HG02981 (cell line): ENCODE data around the gene GDI1.
"Not testable (repeated sequence)": the region's sequence is repeated elsewhere in the genome, so short reads cannot be mapped to it uniquely, and the experiment has no call there.

Experiments used
- ATAC-seq: cut with Tn5 transposase; IDR thresholded peaks from one replicate; pipeline ENCODE4 v1.9.1; 2021; ENCODE audit warnings: mild to moderate bottlenecking, moderate library complexity; ENCODE audit not compliant: unreplicated experiment

GDI1 gene

DNA sequence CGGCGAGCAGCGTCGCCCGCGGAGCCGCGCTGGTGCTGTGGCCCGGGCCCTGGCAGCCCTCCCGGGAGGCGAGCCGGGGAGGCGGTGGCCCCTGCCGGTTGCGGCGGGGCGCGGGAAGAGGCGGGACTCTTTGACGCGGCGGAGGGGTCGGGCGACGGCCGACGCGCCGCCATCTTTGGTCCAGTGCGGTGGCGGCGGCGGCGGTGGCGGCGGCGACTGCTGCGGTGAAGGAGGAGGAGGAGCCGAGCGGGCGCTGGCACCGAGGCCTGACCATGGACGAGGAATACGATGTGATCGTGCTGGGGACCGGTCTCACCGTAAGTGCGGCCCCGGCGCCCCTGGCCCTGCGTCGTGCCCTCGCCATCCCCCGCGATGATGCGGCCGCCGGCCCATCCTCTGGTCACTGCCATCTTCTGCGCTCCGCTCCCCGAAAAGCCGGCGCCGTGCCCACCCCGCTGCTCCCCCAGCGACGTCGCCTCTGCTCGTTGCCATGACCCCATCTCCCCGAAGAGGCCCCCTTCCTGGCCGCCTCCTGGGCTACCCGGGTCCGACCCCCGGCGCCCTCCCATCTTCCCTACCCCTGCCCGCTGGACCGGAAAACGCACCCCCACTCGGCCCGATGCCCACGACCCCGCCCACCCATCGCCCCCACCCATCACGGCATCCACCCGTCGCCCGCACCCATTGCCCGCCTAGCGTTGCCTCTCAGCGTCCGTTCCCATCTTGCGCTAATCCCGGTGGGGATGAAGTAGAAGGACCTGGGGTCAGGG is at the start of gene GDI1:
Gene GDI1 (plus strand): TSS at position 172 of the 770 bp plus-strand sequence. CDS start 101 bp downstream, at position 273.
- ATAC-seq = no peak

DNA sequence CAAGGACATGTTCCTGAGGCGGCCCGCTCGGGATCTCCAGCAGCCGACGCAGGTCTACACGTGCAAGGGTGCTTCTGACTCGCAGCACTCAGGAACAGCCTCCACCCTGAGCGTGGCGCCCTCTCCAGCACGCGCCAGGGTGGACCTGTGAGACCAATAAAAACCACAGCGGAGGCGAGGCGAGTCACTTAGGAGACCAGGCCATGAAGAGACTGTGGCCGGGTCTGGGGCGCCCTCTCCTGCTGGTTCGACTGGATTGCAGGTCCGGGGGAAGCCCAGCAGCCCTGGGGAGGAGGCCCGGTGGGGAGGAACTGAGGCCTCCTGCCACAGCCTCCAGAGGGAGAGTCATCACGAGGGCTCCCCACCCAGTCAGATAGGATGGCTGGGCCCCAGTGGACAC is 48.9 kb upstream of the GDI1 start:
- ATAC-seq = not testable (repeated sequence)

DNA sequence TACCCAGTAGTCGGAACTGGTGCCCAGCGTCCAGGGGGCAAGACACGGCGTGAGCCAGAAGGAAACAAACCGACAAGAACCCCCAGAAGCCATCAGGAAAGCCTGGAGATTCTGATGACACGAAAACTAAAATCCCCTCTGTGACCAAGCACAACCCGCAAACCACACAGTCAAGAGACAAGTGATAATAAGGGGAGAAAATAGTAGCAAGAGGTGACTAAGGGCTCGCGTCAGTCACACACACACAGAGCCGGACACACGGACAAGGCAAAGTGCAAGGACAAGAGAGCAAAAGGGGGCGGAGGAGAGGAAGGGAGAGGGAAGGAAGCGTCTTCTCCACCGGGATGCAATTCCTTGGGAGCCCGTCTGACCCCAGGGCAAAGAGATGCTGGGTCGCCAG is 48.3 kb upstream of the GDI1 start:
- ATAC-seq = not testable (repeated sequence)

DNA sequence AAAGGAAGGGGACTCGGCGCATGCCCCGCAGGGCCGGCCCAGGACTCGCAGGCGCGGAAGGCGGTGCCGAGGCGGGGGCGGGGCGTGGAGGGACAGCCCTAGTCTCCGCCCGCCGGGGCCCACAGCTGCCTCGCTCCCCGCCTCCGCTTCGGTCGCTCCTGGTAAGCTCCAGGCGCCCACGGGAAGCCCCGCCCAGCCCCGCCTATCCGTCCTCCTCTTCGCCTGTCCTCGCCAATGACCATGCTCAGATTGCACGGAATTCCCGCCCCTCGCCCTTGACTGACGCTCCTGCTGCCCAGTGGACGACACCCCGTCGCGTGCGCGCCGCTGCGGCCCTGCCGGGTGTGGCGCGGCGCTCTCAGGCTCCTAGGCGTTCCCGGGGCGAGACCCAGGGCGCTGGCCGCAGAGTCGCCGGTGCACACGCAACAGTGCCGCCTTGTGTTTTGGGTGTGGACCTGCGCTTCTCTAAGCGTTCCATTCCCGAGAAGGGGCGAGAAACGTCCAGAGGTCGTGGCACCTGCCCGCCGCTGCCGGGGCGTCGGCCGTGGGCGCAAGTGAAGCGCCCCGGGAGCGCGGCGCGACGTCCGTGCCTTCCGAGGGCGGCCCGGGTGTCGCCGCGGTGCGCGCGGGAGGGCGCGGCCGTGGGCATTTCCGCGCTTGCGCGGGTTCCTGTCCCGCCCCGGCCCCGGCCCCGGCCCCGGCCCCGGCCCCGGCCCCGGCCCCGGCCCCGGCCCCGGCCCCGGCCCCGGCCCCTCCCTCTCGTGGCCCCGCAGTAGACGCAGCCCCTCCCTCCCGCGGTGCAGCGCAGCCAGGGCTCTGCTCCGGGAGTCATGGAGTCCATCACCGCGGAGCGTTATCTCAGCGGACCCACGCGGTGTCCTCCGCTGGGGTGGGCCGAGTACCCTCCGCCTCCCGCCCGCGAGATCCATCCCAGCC is 46.9 kb upstream of the GDI1 start:
- peak; percentile 65 for ATAC-seq

DNA sequence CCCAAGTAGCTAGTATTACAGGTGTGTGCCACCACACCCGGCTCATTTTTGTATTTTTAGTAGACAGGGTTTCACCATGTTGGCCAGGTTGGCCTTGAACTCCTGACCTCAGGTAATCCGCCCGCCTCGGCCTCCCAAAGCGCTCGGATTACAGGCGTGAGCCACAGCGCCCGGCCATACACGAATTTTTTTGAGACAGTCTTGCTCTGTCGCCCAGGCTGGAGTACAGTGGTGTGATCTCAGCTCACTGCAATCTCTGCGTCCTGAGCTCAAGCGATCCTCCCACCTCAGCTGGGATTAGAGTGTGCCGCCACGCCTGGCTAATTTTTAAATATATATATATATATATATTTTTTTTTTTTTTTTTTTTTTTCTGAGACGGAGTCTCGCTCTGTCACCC is 40.6 kb upstream of the GDI1 start:
- ATAC-seq = not testable (repeated sequence)

DNA sequence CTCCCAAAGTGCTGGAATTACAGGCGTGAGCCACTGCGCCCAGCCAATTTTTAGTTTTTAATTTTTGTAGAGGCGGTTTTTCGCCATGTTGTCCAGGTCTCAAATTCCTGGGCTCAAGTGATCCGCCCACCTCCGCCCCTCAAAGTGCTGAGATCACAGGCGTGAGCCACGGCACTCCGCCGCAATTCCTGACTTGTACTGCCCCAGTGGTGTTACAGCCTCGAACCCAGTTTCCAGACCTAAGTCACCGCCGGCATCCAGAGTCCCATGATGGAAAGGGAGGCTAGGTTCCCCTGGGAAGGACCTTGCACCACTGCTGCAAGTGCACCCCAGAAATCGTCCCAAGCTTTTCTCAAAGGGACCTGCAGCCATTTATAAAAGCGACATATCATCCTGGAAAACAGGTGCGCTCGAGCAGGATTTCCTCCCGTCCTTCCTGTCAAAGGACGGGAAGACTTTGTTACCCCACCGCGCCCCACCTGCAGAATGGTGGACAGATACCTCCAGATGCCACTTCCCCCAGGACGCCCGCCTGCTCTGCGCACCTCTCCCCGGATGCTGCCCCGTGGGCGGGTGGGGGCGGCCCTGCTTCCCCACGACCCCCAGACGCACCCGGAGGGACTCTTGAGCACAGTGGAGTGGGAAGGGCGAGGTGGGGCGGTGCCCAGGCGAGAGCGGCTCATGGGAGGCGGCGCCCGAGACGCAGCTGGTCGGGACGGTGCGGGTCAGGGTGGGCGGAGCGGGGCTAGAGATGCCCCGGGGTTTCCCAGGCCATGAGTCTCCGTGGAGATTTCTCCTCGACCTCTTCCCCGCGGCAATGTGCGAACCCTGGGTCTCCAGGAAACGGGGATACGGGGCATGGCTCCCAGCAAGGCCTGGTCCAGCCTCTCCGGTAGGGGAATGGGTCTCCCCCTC is 39.7 kb upstream of the GDI1 start:
- ATAC-seq = peak; percentile 54

DNA sequence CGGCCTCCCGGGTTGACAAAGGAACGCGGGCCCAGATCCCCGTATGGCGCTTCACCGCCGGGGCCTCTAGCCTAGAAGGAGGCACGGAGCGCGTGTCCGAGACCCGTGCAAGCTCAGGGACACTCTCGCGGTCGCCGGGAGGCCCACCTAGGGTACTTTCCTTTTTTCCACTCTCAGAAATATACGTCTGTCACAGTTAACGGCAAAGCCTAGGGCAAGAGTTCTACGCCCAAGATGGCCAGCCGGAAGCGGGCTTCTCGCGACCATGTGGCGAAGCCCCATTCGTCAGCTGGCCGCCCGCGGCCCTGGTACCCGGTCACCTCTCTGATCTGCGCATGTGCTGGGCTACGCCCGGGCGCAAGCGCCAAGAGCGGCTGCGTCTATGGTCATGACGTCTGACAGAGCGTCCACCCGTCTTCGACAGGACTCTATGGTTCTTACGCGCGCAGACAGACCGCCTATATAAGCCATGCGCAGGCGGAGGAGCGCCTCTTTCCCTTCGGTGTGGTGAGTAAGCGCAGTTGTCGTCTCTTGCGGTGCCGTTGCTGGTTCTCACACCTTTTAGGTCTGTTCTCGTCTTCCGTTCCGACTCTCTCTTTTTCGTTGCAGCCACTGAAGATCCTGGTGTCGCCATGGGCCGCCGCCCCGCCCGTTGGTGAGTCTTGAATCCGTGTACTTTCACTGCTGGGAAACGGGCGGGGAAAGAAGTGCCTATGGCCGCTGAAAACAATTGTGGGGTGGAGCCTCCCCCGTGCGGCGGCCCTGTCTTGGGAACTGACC is 38.9 kb upstream of the GDI1 start, which contains the start of gene RPL10:
Gene RPL10 (plus strand): TSS at position 490 of the 780 bp plus-strand sequence. CDS start 143 bp downstream, at position 633.
- peak; percentile 77 for ATAC-seq

DNA sequence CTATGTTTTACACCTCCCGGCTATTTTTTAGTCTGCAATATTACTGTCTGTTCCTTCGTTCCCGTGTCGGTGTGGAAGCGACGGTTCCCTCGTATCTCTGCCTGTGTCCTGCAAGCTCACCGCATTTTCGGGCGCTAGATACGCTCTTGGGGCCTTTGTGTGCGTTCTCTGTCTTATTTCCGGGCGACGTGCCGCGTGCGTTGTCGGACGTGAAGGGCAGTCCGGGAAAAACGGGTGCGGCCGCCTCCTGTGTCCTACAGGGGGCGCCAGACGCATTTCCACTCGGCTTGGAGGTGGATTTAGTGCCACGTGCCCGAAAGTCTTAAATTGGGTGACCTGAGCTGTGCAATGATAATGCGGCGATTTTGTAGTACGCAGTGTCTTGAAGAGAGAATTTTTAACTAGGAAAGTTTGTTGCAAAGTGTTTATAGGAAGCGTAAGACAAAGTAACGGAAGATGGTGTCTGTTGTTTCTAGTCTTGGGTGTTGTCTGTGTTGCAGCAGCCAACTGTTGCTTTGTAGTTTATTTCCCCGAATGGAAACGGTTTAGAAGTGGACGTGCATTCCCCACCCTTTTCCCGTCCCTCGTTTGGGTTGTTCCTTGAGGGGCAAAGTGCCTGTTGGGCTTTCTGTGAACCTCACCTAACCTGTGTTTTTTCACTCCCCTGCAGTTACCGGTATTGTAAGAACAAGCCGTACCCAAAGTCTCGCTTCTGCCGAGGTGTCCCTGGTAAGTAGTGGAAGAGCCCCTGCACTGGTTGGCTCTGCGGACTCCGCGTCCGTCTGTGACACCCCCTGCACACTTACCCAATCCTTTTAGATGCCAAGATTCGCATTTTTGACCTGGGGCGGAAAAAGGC is 38.1 kb upstream of the GDI1 start:
- ATAC-seq = peak; percentile 31

DNA sequence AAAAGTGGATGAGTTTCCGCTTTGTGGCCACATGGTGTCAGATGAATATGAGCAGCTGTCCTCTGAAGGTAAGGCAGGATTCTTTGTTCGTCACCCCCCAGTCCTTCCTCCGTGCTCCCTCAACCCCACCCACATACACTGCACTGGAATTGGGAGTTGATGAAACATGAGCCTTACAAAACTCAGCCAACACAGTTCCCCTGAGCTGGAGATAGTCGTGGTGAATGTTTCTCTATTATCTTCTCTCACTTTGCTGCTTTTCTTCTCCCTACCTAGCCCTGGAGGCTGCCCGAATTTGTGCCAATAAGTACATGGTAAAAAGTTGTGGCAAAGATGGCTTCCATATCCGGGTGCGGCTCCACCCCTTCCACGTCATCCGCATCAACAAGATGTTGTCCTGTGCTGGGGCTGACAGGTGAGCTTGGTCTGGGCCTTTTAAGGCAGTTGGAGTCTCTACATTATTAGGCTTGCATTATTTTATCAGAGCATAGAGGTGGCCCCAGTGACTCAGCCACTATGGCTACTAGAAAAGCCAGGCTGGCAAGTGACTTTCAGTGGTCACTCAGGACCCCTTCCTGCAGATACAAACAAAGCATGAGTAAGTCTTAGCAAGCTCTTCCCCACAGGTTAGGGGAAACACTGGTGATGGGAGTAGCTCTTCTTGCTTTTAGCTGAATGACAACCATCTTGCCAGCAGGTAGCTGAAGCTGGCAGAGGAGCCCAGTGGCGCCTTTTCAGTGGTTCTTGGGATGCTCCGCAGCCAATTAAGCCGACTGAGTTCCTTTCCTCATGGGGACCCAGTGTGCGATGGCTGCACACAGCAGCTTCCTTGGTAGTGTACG is 37.2 kb upstream of the GDI1 start:
- no peak for ATAC-seq

DNA sequence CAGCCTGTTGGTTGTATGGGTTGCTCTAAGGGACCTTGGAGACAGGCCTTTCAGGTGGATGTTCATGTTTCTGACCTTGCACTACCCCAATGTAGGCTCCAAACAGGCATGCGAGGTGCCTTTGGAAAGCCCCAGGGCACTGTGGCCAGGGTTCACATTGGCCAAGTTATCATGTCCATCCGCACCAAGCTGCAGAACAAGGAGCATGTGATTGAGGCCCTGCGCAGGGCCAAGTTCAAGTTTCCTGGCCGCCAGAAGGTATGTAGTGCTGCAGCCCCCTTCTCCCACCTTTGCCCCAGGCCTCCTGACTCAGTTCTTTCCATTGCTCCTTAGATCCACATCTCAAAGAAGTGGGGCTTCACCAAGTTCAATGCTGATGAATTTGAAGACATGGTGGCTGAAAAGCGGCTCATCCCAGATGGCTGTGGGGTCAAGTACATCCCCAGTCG is 36.6 kb upstream of the GDI1 start:
- not testable (repeated sequence) for ATAC-seq

DNA sequence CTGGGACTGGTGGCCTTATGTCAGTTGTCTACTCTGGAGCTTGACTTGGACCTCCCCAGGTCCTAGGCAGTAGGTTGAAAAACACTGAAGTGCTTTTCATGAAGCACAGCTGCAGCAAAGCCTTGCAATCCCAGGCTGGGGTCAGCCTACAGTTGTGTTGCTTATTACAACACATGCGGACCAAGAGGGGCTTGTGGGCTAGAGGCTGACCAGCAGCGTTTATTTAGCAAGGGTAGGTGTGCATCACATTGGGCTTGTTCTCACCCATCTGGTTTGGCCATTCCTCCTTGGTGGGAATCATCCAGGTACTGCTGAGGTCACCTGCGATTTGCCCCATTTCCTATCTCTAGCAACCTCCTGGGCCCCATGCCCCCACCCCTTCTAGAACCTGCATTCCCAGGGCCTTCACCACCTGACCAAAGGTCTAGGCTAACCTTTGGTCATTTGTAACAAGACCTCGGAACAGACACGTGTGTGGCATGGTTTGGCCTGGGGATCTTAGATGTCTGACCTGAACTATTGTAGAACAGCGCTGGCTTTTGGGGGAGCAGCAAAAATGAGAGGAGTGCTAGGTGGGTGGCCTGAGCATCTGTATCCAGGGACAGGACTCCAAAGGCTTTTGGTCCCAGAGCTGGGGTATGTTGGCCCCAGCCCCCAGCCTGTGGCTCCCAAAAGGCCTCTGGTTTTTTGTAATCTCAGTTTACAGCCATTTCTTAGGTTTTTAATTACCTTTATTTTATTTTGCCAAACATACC is 35.7 kb upstream of the GDI1 start:
- no peak for ATAC-seq

DNA sequence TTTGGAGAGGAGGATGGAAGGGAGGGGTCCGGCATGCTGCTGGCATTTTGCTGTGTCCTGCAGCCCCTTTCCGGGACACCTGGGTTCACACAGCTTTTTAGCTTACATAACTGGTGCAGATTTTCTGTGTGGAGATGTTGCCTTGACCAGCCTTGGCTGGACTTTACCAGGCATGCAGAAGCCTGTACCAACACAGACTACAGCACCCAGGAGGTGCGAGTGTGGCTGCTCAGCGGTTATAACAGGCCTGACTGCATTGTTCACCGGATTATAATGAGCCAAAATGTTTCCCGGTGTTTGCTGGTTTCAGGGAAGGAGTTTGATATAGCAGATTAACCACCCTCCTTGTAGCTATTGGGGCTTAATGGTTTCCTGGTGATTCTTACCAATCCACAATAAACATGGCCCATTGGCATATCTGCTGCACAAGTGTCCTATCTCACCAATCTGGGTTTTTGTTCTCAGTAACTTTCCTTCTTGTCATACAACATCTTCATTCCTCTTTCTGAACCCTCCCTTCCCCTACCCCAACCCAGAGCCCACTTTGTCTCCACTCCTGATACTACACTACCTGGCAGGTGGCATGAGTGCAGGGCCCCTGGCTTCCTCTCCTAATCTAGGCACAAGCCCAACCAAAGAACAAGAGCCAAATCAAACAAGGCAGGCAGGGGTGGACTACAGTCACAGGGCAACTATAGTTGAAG is 34.9 kb upstream of the GDI1 start:
- ATAC-seq = no peak

DNA sequence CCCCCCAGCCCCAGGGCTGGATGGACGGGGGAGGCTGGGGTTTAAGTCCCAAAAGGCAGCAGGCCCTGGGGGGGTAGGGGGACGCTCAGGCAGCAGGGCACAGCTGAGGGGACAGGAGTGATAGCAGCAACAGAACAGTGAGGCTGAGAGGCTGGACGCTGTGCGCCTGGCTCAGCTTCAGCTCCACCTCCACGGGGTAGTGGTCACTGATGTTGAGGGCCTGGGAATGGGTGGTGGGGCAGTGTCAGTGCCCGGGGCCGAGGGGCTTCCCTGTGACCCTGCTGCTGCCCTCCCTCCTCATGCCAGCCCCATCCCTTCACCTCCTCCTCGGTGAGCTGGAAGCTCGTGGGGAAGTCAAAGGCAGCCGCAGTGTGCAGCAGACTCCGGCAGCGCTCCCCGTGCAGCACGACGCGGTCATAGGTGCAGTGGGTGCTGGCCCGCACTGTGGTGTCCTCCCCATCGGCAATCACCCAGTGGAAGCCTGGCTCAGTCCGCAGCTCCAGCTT is 34.3 kb upstream of the GDI1 start:
- ATAC-seq = no peak

DNA sequence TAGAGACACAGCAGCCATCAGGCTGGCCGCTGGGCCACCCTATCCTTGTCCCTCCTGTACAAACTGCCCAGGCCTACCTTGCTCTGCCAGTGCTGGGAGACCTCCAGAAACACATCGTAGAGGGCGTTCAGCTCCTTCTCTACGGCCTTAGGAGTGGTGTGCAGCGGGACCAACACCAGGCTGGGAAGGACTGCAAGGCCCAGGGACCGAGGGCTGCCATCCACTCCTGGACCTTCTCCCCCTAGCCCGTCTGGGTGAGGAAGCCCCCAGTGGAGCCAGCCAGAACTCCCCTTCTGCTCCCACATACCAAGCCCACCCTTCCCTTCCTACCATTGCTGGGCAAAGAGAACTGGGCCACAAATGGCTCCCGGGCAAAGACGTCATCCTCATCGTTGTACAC is 33.8 kb upstream of the GDI1 start:
- no peak for ATAC-seq

DNA sequence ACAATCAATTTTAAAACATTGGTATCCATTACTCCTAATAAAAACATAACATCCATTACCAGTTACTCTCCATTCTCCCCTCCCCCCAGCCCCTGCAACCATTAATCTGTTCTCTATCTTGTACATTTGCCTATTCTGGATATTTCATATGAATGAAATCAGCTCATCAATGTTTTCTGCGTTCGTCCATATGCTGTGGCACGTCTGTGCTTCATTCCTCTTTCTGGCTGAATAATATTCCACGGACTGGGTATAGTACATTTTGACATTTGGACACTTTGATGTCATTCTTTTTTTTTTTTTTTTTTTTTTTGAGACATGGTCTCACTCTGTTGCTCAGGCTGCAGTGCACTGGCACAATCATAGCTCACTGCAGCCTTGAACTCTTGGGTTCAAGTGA is 33.1 kb upstream of the GDI1 start:
- no peak for ATAC-seq

DNA sequence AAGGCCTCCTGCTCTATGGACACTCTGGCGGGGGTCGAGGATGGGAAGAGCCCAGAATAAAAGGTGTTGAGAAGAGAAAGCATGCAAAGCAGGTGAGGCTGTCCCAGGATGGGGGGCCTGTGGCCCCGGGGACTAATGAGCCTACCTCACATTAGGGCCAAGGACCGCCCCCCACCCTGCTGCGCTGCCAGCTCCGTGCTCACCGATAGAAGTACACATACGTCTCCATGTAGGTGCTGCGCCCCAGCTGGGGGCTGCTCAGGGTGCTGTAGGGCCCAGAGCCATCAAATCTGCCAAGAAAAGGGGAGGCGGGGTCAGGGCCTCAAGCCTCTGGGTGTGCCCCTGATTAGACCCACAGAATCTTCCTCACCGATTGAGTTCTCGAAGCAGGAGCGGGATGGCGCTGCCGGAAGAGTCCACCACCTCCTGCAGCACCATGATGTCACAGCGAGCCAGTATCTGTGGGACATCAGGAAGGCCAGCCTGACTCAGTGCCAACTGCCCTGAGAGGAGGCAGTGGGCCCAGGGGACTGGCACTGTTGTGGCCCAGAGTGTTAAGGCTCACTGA is 32.2 kb upstream of the GDI1 start:
- no peak for ATAC-seq
